Hepatocyte (in vitro differentiated cells): Measurements from ENCODE around the gene ZFYVE16.
A peak's percentile ranks its signal among the peaks of the same experiment; 100 is the strongest.

Experiments used
- CTCF ChIP-seq: fragments of 200-600 bp; sonication (generic); IDR thresholded peaks from 2 replicates; pipeline ENCODE4 v1.5.1; 2016; ENCODE audit warnings: antibody characterized with exemption, mild to moderate bottlenecking; ENCODE audit not compliant: poor library complexity
- EZH2 ChIP-seq: fragments of 200-600 bp; sonication (generic); IDR thresholded peaks from 2 replicates; pipeline ENCODE4 v1.6.1; 2016; ENCODE audit warnings: antibody characterized with exemption, mild to moderate bottlenecking, borderline replicate concordance

GRCh38 chr5:80487829-80488721 is 80.2 kb downstream of the ZFYVE16 start, which contains the start of gene FAM151B:
- TF ChIP-seq CTCF (peak; percentile 46), EZH2 (no peak)
